ENCODE data around the gene OSTM1. TPM values are rescaled to one million over a fixed set of nuclear protein-coding genes. Genes with fewer than 3 reads are reported as not detected.
A peak's percentile ranks its signal among the peaks of the same experiment; 100 is the strongest.
"Not testable (repeated sequence)": the region's sequence is repeated elsewhere in the genome, so short reads cannot be mapped to it uniquely, and the experiment has no call there.

The OSTM1 gene
- total and polyA plus RNA-seq, 4 donors: 17.8 to 68.3 (median 31.8) TPM

DNA sequence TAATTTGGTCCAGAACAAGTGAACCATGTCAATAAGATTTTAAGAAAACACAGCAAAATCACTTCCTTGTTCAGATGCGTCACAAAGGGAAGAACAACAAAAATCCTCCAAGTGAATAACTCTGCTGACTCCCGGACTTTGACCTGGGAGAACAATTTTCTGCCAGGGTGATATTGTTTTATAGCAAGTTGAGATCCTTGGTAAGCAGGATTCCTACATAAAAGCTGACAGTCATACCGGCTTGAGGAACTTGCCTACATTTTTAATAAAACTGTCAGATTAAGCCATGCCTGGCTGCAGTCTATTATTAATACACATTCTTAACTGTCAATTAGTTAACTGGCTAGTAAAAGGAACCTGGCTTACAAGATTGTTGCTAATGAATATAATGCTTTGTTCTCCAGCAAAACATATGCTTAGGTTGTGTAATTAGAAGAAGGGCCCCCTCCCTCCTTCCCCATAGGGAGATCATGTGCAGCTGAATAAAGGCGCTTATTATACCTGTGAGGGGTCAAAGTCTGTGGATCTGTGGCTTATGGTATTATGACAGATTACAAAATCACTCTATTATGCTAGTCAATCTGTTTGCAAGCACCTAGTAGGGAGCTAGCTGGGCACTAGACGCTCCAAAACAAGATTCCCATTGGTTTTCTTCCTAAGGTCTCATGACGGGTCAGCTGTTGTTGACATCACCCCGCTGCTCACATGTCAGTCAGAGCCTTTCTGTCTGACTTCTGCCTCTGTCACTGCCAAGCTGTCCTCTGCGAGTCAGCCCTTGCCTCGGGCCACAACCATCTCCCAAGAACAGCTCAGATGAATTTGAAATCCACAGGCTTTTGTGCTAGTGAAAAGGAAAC is 71.9 kb downstream of the OSTM1 start:
- H3K27ac ChIP-seq (ENCODE audit: low read depth in 1 of 2, low read length in 2 of 2): no peak overlapping the region
- intact Hi-C loops (cut with DNase I): no loop called here
- no peak for ATAC-seq (ENCODE audit: low FRiP score)

DNA sequence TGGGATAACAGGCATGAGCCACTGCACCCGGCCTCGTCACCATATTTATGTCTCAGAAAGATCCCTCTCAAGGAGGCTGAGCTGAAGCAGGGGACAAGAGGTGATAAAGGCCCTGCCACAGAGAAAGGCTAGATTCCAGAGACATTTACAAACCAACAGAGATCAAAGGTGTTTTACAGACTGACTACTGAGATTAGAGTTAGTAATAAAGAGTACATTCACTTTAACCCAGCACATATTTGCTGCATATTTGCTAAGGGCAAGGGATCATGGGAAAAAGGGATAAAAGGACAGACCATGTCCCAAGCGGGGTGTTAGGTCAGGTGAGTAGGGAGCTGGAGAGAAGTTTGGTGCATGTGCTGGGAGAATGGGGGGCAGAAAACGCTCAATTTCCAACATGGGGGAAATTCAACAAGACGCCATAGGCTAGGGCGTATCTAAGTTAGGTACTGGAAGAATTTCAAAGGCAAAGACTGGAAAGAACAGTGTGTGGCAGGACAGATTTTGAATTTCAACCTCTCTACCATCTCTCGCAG is 72.8 kb downstream of the OSTM1 start:
- H3K27ac ChIP-seq (ENCODE audit: low read depth in 1 of 2, low read length in 2 of 2): no peak overlapping the region
- H3K4me3 ChIP-seq (ENCODE audit: low read length in 2 of 2): no peak overlapping the region
- intact Hi-C loops (cut with DNase I): no loop called here
- no peaks in the 10 kb centered on the region for H3K27me3 ChIP-seq (ENCODE audit: control insufficient read depth in 1 of 2, insufficient read depth in 2 of 2, low read length in 1 of 2)
- ATAC-seq (ENCODE audit: low FRiP score) (no peak), DNase-seq (no peak)
- WGBS, 2 donors: 89 to 94% methylated on average over 7 of the region's 7 CpGs
- no peaks in the 10 kb centered on the region for H3K9me3 ChIP-seq (ENCODE audit: control insufficient read depth, low read length)
- no peaks in the 10 kb centered on the region for H3K4me1 ChIP-seq (ENCODE audit: control insufficient read depth in 1 of 2, insufficient read depth in 2 of 2, low read length in 2 of 2)
- H3K36me3 ChIP-seq (ENCODE audit: control insufficient read depth in 1 of 2, insufficient read depth in 2 of 2, low read length in 1 of 2): no peaks in the 10 kb centered on the region

More for the DNA sequence above, 71.9 kb downstream of the OSTM1 start:
- H3K4me1 ChIP-seq (ENCODE audit: control insufficient read depth in 1 of 2, insufficient read depth in 2 of 2, low read length in 2 of 2): no peaks in the 10 kb centered on the region
- H3K36me3 ChIP-seq (ENCODE audit: control insufficient read depth in 1 of 2, insufficient read depth in 2 of 2, low read length in 1 of 2): no peaks in the 10 kb centered on the region
- 42 to 47% methylated on average over 9 of the region's 9 CpGs for WGBS, 2 donors
- no peaks in the 10 kb centered on the region for H3K27me3 ChIP-seq (ENCODE audit: control insufficient read depth in 1 of 2, insufficient read depth in 2 of 2, low read length in 1 of 2)
- peak in 1 of 2 donors; percentile 62 for DNase-seq
- no peak overlapping the region for H3K4me3 ChIP-seq (ENCODE audit: low read length in 2 of 2)
- H3K9me3 ChIP-seq (ENCODE audit: control insufficient read depth, low read length): no peaks in the 10 kb centered on the region

DNA sequence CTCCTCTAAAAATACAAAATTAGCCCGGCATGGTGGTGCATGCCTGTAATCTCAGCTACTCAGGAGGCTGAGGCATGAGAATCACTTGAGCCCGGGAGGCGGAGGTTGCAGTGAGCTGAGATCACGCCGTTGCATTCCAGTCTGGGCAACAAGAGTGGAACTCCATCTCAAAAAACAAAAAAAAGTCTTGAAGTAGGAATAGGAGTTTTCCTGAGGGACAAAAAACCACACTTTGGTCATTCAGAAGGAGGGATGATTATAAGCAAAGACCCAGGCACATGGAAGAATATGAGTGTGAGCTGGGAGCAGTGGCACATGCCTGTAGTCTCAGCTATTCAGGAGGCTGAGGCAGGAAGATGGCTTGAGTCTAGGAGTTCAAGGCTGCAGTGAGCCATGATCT is 74.3 kb downstream of the OSTM1 start:
- H3K4me3 ChIP-seq (ENCODE audit: low read length in 2 of 2); H3K36me3 ChIP-seq (ENCODE audit: control insufficient read depth in 1 of 2, insufficient read depth in 2 of 2, low read length in 1 of 2); H3K27ac ChIP-seq (ENCODE audit: low read depth in 1 of 2, low read length in 2 of 2); H3K9me3 ChIP-seq (ENCODE audit: control insufficient read depth, low read length); ATAC-seq (ENCODE audit: low FRiP score); H3K4me1 ChIP-seq (ENCODE audit: control insufficient read depth in 1 of 2, insufficient read depth in 2 of 2, low read length in 2 of 2); DNase-seq; H3K27me3 ChIP-seq (ENCODE audit: control insufficient read depth in 1 of 2, insufficient read depth in 2 of 2, low read length in 1 of 2); intact Hi-C loops (cut with DNase I): not testable (repeated sequence)
- WGBS, 2 donors: 93 to 95% methylated on average over 5 of the region's 5 CpGs

DNA sequence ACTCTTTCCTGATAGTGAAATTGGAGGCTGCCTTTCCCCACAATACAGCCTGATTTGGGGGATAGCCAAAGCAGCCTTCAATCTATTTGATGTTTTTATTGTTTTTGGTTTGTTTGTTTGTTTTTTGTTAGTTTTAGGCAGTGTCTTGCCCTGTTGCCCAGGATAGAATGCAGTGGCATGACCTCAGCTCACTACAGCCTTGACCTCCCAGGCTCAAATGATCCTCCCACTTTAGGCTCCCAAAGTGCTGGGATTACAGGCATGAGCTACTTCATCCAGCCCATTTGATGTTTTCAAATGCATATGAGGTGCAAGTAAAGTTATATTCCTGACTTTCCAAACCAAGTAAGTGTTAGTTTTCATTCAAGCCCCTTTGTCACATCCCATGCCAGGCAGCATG is 75.2 kb downstream of the OSTM1 start:
- no peak overlapping the region for H3K27ac ChIP-seq (ENCODE audit: low read depth in 1 of 2, low read length in 2 of 2)
- intact Hi-C loops (cut with DNase I): no loop called here
- H3K9me3 ChIP-seq (ENCODE audit: control insufficient read depth, low read length): no peaks in the 10 kb centered on the region
- no peak overlapping the region for H3K4me3 ChIP-seq (ENCODE audit: low read length in 2 of 2)
- H3K4me1 ChIP-seq (ENCODE audit: control insufficient read depth in 1 of 2, insufficient read depth in 2 of 2, low read length in 2 of 2): no peaks in the 10 kb centered on the region
- DNase-seq (no peak), ATAC-seq (ENCODE audit: low FRiP score) (no peak)
- H3K27me3 ChIP-seq (ENCODE audit: control insufficient read depth in 1 of 2, insufficient read depth in 2 of 2, low read length in 1 of 2): no peaks in the 10 kb centered on the region
- no peaks in the 10 kb centered on the region for H3K36me3 ChIP-seq (ENCODE audit: control insufficient read depth in 1 of 2, insufficient read depth in 2 of 2, low read length in 1 of 2)

DNA sequence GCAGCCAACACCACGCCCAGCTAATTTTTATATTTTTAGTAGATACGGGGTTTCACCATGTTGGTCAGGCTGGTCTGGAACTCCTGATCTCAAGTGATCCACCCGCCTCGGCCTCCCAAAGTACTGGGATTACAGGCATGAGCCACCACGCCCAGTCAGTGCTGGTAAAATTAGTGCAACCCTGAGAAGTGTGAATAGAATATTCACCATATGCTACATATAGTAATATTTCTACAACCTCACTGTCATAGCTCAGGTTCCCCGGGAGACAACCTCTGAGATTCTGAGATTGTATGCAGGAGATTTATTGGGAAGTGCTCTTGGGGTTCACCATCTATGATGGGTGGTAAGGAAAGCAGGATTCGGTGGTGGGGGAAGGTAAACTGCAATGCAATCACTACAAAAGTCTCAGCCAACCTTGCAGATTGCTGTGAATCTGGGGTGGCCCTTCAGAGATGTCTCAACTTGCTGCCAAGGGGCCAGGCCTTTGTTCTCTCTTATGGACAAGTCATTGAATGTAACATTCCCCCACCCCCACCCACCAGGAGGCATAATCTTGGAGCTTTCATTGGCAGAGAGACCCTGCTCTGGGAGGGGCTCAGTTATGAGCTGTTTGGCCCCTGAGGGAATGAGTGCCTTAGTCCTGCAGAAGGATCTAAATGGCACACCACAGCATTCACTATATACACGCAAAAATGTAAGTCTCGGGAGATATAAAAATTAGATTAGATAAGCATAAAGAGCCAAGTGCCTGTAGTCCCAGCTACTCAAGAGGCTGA is 82.6 kb downstream of the OSTM1 start:
- Histone ChIP-seq H3K4me3 (ENCODE audit: low read length in 2 of 2) (no peak overlapping the region), H3K27ac (ENCODE audit: low read depth in 1 of 2, low read length in 2 of 2) (no peak overlapping the region), H3K9me3 (ENCODE audit: control insufficient read depth, low read length) (no peaks in the 10 kb centered on the region), H3K4me1 (ENCODE audit: control insufficient read depth in 1 of 2, insufficient read depth in 2 of 2, low read length in 2 of 2) (no peaks in the 10 kb centered on the region), H3K36me3 (ENCODE audit: control insufficient read depth in 1 of 2, insufficient read depth in 2 of 2, low read length in 1 of 2) (no peaks in the 10 kb centered on the region), H3K27me3 (ENCODE audit: control insufficient read depth in 1 of 2, insufficient read depth in 2 of 2, low read length in 1 of 2) (no peaks in the 10 kb centered on the region)
- DNase-seq (no peak), ATAC-seq (ENCODE audit: low FRiP score) (no peak)
- 66 to 70% methylated on average over 9 of the region's 9 CpGs for WGBS, 2 donors
- intact Hi-C loops (cut with DNase I): no loop called here

Other genes with a start within 250 kb of the OSTM1 start
- 100 to 1,000 TPM; 112 to 114 TPM for gene SEC63, start 116.5 kb downstream of the OSTM1 start, total RNA-seq
- gene SEC63, start 116.5 kb downstream of the OSTM1 start, polyA plus RNA-seq: 10 to 100 TPM; 23.9 to 49.1 TPM
- gene NR2E1, start 91.3 kb upstream of the OSTM1 start, total RNA-seq: not detected
- gene NR2E1, start 91.3 kb upstream of the OSTM1 start, polyA plus RNA-seq: not detected
- gene SNX3, start 186.3 kb upstream of the OSTM1 start, total RNA-seq: 100 to 1,000 TPM; 148 to 156 TPM
- gene SNX3, start 186.3 kb upstream of the OSTM1 start, polyA plus RNA-seq: 100 to 1,000 TPM; 224 to 328 TPM
- gene AFG1L, start 220.3 kb upstream of the OSTM1 start, total RNA-seq: 1 to 10 TPM; 5.1 to 5.7 TPM
- gene AFG1L, start 220.3 kb upstream of the OSTM1 start, polyA plus RNA-seq: 1 to 10 TPM in 1 of 2 donors, under 1 TPM in 1; 0.95 to 9.8 TPM